Nephron (organoid): ENCODE data around the gene SGSM1.

Experiments used
- H3K27ac Mint-ChIP-seq, 3 experiments: 2 replicates each; pipeline ENCODE4 v1.8.0; 2020; ENCODE audit warnings: mixed read lengths in 3 of 3, mild to moderate bottlenecking in 2 of 3, moderate library complexity in 1 of 3
- H3K27me3 Mint-ChIP-seq: 2 replicates; pipeline ENCODE4 v1.8.0; 2021; ENCODE audit warnings: low read depth, mild to moderate bottlenecking, moderate library complexity, mixed read lengths
- H3K36me3 Mint-ChIP-seq: 2 replicates; pipeline ENCODE4 v1.8.0; 2020; ENCODE audit warnings: low read depth, mixed read lengths
- H3K4me1 Mint-ChIP-seq: 2 replicates; pipeline ENCODE4 v1.8.0; 2020; ENCODE audit warnings: mixed read lengths
- H3K4me3 Mint-ChIP-seq, 3 experiments: 2 replicates each; pipeline ENCODE4 v1.8.0; 2020; ENCODE audit warnings: mild to moderate bottlenecking in 3 of 3, mixed read lengths in 3 of 3, moderate library complexity in 2 of 3
- H3K9me3 Mint-ChIP-seq: 2 replicates; pipeline ENCODE4 v1.8.0; 2020; ENCODE audit warnings: mixed read lengths
- TF ChIP-seq, protein P1 (sequence below), 3 experiments: fragments of 200-600 bp; sonication (generic); IDR thresholded peaks; one replicate each; pipeline ENCODE4 v1.5.0; 2021; ENCODE audit warnings: antibody characterized with exemption in 3 of 3; ENCODE audit not compliant: unreplicated experiment in 3 of 3

SGSM1 gene

DNA sequence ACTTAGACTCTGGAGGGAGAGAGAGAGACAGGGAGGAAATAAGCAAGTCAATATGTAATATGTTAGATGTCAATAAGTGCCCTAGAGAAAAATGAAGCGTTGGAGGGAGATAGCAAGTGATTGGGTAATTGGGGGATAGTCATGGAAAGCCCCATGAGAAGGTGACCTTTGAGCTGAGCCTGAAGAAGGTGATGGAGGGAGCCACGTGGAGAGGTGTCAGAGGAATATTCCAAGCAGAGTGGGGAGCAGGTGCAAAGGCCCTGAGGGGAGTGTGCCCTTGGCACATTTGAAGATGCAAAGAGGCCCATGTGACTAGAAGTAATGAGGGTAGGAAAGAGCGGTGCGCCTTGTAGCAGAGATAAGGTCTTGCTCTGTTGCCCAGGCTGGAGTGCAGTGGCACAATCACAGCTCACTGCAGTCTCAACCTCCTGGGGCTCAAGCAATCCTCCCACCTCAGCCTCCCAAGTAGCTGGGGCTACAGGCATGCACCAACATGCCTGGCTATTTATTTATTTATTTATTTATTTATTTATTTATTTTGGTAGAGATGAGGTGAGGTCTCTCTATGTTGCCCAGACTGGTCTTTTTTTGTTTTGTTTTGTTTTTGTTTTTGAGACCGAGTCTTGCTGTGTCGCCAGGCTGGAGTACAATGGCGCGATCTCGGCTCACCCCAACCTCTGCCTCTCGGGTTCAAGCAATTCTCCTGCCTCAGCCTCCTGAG is 138.4 kb downstream of the SGSM1 start:
- no peaks in the 10 kb centered on the region for H3K9me3 Mint-ChIP-seq
- H3K27ac Mint-ChIP-seq, result no peak overlapping the region
- H3K36me3 Mint-ChIP-seq, result no peaks in the 10 kb centered on the region
- no peak overlapping the region for H3K4me3 Mint-ChIP-seq
- no peaks in the 10 kb centered on the region for H3K4me1 Mint-ChIP-seq
- peaks cover 14% of the 10 kb centered on the region for H3K27me3 Mint-ChIP-seq
- TF ChIP-seq, protein P1, sequence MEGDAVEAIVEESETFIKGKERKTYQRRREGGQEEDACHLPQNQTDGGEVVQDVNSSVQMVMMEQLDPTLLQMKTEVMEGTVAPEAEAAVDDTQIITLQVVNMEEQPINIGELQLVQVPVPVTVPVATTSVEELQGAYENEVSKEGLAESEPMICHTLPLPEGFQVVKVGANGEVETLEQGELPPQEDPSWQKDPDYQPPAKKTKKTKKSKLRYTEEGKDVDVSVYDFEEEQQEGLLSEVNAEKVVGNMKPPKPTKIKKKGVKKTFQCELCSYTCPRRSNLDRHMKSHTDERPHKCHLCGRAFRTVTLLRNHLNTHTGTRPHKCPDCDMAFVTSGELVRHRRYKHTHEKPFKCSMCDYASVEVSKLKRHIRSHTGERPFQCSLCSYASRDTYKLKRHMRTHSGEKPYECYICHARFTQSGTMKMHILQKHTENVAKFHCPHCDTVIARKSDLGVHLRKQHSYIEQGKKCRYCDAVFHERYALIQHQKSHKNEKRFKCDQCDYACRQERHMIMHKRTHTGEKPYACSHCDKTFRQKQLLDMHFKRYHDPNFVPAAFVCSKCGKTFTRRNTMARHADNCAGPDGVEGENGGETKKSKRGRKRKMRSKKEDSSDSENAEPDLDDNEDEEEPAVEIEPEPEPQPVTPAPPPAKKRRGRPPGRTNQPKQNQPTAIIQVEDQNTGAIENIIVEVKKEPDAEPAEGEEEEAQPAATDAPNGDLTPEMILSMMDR (IDR thresholded peaks at IDR 0.05; ENCODE audit: unreplicated experiment in 3 of 3), result no peak

DNA sequence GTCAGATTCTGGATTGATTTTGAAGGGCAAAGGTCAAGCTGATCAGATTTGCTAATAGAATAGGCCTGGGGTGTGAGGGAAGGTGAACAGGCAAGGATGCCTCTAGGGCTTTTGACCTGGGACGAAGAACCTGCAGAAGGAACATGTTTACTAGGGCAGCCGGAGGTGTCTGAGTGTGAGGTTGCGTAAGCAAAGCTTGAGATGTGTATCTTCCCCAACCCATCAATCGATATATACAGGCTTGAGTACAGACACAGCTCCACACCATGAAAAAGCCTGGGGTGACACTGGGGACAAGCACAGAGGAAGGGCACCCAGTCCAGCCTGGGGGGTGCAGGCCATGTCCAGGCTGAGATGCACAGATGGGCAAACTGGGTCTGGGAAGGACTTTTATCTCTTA is 139.4 kb downstream of the SGSM1 start:
- Mint-ChIP-seq H3K27ac (no peak overlapping the region), H3K4me1 (peaks cover 5% of the 10 kb centered on the region), H3K9me3 (no peaks in the 10 kb centered on the region), H3K27me3 (peaks cover 14% of the 10 kb centered on the region), H3K36me3 (no peaks in the 10 kb centered on the region), H3K4me3 (no peak overlapping the region)
- TF ChIP-seq, protein P1 (IDR thresholded peaks at IDR 0.05; ENCODE audit: unreplicated experiment in 3 of 3), result no peak

DNA sequence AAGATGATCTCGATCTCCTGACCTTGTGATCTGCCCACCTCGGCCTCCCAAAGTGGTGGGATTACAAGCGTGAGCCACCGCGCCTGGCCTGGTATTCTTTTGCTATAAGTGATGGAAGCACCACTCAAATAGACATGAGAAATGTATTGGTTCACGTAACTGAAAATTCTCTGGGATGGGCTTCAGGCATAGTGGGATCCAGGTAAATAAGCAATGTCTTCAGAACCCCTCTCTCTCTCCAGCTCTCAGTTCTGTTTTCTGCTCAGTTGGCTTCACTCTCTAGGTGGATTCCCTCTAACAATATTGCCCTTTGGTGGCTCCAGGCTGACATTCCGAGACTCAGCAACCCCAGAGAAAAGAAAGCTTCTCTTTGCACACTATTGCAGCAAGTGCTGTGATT is 141.4 kb downstream of the SGSM1 start:
- Mint-ChIP-seq H3K36me3 (no peaks in the 10 kb centered on the region), H3K4me3 (no peak overlapping the region), H3K9me3 (no peaks in the 10 kb centered on the region), H3K4me1 (peaks cover 8% of the 10 kb centered on the region), H3K27ac (no peak overlapping the region), H3K27me3 (peaks cover 18% of the 10 kb centered on the region)
- TF ChIP-seq, protein P1 (IDR thresholded peaks at IDR 0.05; ENCODE audit: unreplicated experiment in 3 of 3), result no peak

DNA sequence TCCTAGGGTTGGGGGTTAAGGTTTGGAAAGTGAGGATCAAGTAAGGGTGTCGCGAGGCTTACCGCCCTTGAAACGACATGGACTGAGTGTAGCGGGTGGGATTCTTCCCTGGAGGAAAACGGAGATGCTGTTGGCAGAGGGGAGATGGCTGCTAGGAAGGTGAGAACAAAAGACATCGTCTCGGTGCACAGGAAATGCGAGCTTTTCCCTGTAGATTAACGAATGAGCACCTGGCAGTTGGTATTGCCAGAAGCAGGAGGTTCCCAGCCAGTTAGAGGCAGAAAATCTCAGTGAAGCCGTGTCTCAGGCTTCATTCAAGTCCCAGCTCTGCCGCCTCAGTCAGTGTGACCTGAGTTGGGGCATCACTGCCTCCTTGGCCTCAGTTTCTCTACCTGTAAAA is 141.9 kb downstream of the SGSM1 start:
- Mint-ChIP-seq H3K4me1 (peaks cover 8% of the 10 kb centered on the region), H3K4me3 (peak overlapping the region in 2 of 3 experiments; percentile 10 to 12), H3K36me3 (no peaks in the 10 kb centered on the region), H3K9me3 (no peaks in the 10 kb centered on the region), H3K27me3 (peaks cover 13% of the 10 kb centered on the region), H3K27ac (no peak overlapping the region)
- TF ChIP-seq, protein P1 (IDR thresholded peaks at IDR 0.05; ENCODE audit: unreplicated experiment in 3 of 3), result no peak

DNA sequence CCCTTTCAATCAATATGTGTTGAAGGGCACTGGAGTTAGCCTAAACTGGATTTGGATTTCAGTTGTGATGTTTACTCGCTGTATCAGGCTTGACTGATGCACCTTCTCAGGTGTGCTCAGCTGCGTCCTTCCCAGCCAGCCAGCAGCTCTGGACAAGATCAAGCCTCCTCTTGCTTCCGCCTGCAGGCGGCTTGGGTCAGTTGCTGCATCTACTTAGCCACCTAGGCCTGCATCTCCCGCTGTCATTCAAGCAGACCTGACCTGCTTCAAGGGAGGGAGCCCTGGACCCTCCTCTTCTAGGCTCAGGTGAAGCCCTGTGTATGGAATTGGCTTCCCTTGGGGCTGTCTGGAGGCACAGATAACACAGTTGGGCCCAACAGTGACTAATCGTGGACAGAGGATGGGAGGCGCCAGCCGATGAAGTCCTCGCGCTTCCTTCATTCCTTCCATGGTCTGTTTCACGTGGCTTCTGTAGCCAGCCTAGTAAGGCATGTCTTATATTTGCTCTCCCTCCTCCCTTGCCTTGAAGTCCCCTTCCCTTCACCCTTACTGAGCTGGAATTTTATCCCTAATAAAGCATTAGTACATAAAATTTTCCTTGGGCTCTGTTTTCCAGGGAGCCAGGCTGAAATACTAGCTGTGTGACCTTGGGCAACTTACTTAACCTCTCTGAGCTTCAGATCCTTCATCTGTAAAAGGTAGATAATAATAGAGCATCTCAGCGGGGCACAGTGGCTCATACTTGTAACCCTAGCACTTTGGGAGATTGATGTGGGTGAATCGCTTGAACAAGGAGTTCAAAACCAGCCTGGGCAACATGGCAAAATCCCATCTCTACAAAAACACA is 142.6 kb downstream of the SGSM1 start:
- Mint-ChIP-seq H3K27me3 (peaks cover 19% of the 10 kb centered on the region), H3K4me3 (peak overlapping the region in 1 of 3 experiments; percentile 31), H3K36me3 (no peaks in the 10 kb centered on the region), H3K9me3 (no peaks in the 10 kb centered on the region), H3K27ac (no peak overlapping the region), H3K4me1 (peaks cover 13% of the 10 kb centered on the region)
- TF ChIP-seq, protein P1 (IDR thresholded peaks at IDR 0.05; ENCODE audit: unreplicated experiment in 3 of 3), result no peak
